Mesenchymal stem cell (in vitro differentiated cells and primary cell): ENCODE data around the gene ARHGAP18.

ENCODE experiments used
- DNase-seq: peaks from one replicate; pipeline ENCODE4 v3.0.0-alpha.2; 2013
- H2AFZ ChIP-seq: one replicate; pipeline ENCODE4 v1.6.1; 2013; ENCODE audit warnings: low read depth, mild to moderate bottlenecking, control low read depth, inconsistent platforms, low read length, moderate library complexity
- H2AK5ac ChIP-seq: 2 replicates; pipeline ENCODE4 v1.6.1; 2013; ENCODE audit warnings: low read length, moderate library complexity, mild to moderate bottlenecking, inconsistent platforms; ENCODE audit not compliant: severe bottlenecking
- H2BK120ac ChIP-seq: one replicate; pipeline ENCODE4 v1.6.1; 2013; ENCODE audit warnings: low read depth, mild to moderate bottlenecking, inconsistent platforms, low read length, moderate library complexity
- H2BK12ac ChIP-seq, 2 experiments: one replicate each; pipeline ENCODE4 v1.6.1; 2013; ENCODE audit warnings: inconsistent platforms in 2 of 2, low read length in 2 of 2, mild to moderate bottlenecking in 2 of 2, moderate library complexity in 2 of 2, control low read depth in 1 of 2
- H2BK15ac ChIP-seq: one replicate; pipeline ENCODE4 v1.6.1; 2013; ENCODE audit warnings: mild to moderate bottlenecking, low read depth, inconsistent platforms; ENCODE audit not compliant: poor library complexity, severe bottlenecking
- H2BK5ac ChIP-seq: 2 replicates; pipeline ENCODE4 v1.6.1; 2013; ENCODE audit warnings: low read depth, mild to moderate bottlenecking, low read length, control low read depth, inconsistent platforms; ENCODE audit not compliant: poor library complexity, severe bottlenecking
- H3K14ac ChIP-seq, 2 experiments: one replicate each; pipeline ENCODE4 v1.6.1; 2013; ENCODE audit warnings: inconsistent platforms in 2 of 2, low read length in 2 of 2, control low read depth in 1 of 2, mild to moderate bottlenecking in 1 of 2, moderate library complexity in 1 of 2
- H3K18ac ChIP-seq, 2 experiments: one replicate each; pipeline ENCODE4 v1.6.1; 2013; ENCODE audit warnings: inconsistent platforms in 2 of 2, low read length in 2 of 2, control low read depth in 1 of 2, low read depth in 1 of 2, mild to moderate bottlenecking in 1 of 2
- H3K23ac ChIP-seq, 2 experiments: one replicate each; pipeline ENCODE4 v1.6.1; 2013; ENCODE audit warnings: inconsistent platforms in 2 of 2, low read length in 2 of 2, mild to moderate bottlenecking in 2 of 2, moderate library complexity in 2 of 2, control low read depth in 1 of 2
- H3K27ac ChIP-seq: 2 replicates; pipeline ENCODE4 v1.5.1; 2013; ENCODE audit warnings: mild to moderate bottlenecking, moderate library complexity, low read length, control low read depth, inconsistent platforms; ENCODE audit not compliant: poor library complexity, severe bottlenecking
- H3K27me3 ChIP-seq, 2 experiments: 2 replicates each; pipeline versions ENCODE4 v1.6.1 to v1.7.0; 2013; ENCODE audit warnings: low read length in 2 of 2, mild to moderate bottlenecking in 2 of 2, moderate library complexity in 2 of 2, control low read depth in 1 of 2, inconsistent platforms in 1 of 2; ENCODE audit not compliant: control insufficient read depth in 1 of 2, insufficient read depth in 1 of 2
- H3K36me3 ChIP-seq, 2 experiments: 2 replicates each; pipeline versions ENCODE4 v1.6.1 to v1.7.0; 2013; ENCODE audit warnings: low read length in 2 of 2, control low read depth in 1 of 2, inconsistent platforms in 1 of 2, low read depth in 1 of 2, mild to moderate bottlenecking in 1 of 2; ENCODE audit not compliant: insufficient read depth in 2 of 2, control insufficient read depth in 1 of 2
- H3K4ac ChIP-seq, 2 experiments: one replicate each; pipeline ENCODE4 v1.6.1; 2013; ENCODE audit warnings: inconsistent platforms in 2 of 2, low read length in 2 of 2, mild to moderate bottlenecking in 2 of 2, moderate library complexity in 2 of 2, control low read depth in 1 of 2, low read depth in 1 of 2
- H3K4me1 ChIP-seq: 2 replicates; pipeline ENCODE4 v1.6.1; 2013; ENCODE audit warnings: low read depth, low read length, control low read depth; ENCODE audit not compliant: control insufficient read depth, insufficient read depth
- H3K4me2 ChIP-seq: 2 replicates; pipeline ENCODE4 v1.6.1; 2013; ENCODE audit warnings: low read length, mild to moderate bottlenecking, inconsistent platforms; ENCODE audit not compliant: poor library complexity, severe bottlenecking
- H3K4me3 ChIP-seq, 2 experiments: 2 replicates each; pipeline versions ENCODE4 v1.5.1 to v1.7.0; 2013; ENCODE audit warnings: low read length in 2 of 2, mild to moderate bottlenecking in 2 of 2, control low read depth in 1 of 2, low read depth in 1 of 2; ENCODE audit not compliant: insufficient read depth in 1 of 2
- H3K79me1 ChIP-seq: replicated peaks from 2 replicates; pipeline ENCODE4 v1.6.1; 2013; ENCODE audit warnings: mild to moderate bottlenecking, control low read depth, low read length, inconsistent platforms; ENCODE audit not compliant: poor library complexity, severe bottlenecking
- H3K9ac ChIP-seq: 2 replicates; pipeline ENCODE4 v1.7.0; 2013; ENCODE audit warnings: mild to moderate bottlenecking, low read length, moderate library complexity
- H3K9me3 ChIP-seq: 2 replicates; pipeline ENCODE4 v1.7.0; 2013; ENCODE audit warnings: mild to moderate bottlenecking, low read length; ENCODE audit not compliant: control insufficient read depth
- H4K8ac ChIP-seq: one replicate; pipeline ENCODE4 v1.6.1; 2013; ENCODE audit warnings: inconsistent platforms, mild to moderate bottlenecking, low read length, moderate library complexity
- H4K91ac ChIP-seq: one replicate; pipeline ENCODE4 v1.6.1; 2013; ENCODE audit warnings: mild to moderate bottlenecking, low read length, inconsistent platforms
- WGBS: methylation state at CpG from one replicate; pipeline ENCODE4 v1.1.7; 2013; ENCODE audit warnings: mixed read lengths; 5-methylcytosine and 5-hydroxymethylcytosine counted together

The ARHGAP18 gene

GRCh38 chr6:129740013-129740412 lies 30.0 kb upstream of the ARHGAP18 start:
- H2BK15ac ChIP-seq = no peak overlapping the region

GRCh38 chr6:129736105-129736504 lies 26.1 kb upstream of the ARHGAP18 start:
- Histone ChIP-seq H3K4me3 (no peak overlapping the region), H3K4ac (no peak overlapping the region), H3K27ac (no peak overlapping the region), H4K8ac (no peak overlapping the region), H3K27me3 (no peaks in the 10 kb centered on the region), H3K18ac (no peak overlapping the region), H2AFZ (no peak overlapping the region), H3K36me3 (no peaks in the 10 kb centered on the region), H3K14ac (no peak overlapping the region), H3K9ac (no peak overlapping the region), H2BK12ac (no peak overlapping the region), H3K9me3 (no peaks in the 10 kb centered on the region), H2BK5ac (no peak overlapping the region), H3K23ac (no peak overlapping the region), H4K91ac (no peak overlapping the region), H3K4me1 (peaks cover 2% of the 10 kb centered on the region), H2BK120ac (no peak overlapping the region), H3K4me2 (no peak overlapping the region), H2AK5ac (no peak overlapping the region), H3K79me1 (no peaks in the 10 kb centered on the region), H2BK15ac (no peak overlapping the region)
- WGBS = 100% methylated on average over 1 of the region's 2 CpGs
- no peak for DNase-seq

More at GRCh38 chr6:129740013-129740412, 30.0 kb upstream of the ARHGAP18 start:
- H2BK12ac ChIP-seq = no peak overlapping the region
- no peaks in the 10 kb centered on the region for H3K27me3 ChIP-seq
- no peak overlapping the region for H3K27ac ChIP-seq
- H3K4me3 ChIP-seq = no peak overlapping the region
- no peaks in the 10 kb centered on the region for H3K9me3 ChIP-seq
- H2AK5ac ChIP-seq = no peak overlapping the region
- WGBS = 71% methylated on average over 1 of the region's 1 CpG
- H3K4ac ChIP-seq = no peak overlapping the region
- no peak overlapping the region for H3K14ac ChIP-seq
- H3K23ac ChIP-seq = no peak overlapping the region
- no peak overlapping the region for H4K8ac ChIP-seq
- H2BK5ac ChIP-seq = no peak overlapping the region
- H3K79me1 ChIP-seq = no peaks in the 10 kb centered on the region
- no peak overlapping the region for H4K91ac ChIP-seq
- H3K36me3 ChIP-seq = no peaks in the 10 kb centered on the region
- H3K4me2 ChIP-seq = no peak overlapping the region
- no peak overlapping the region for H2AFZ ChIP-seq
- H3K9ac ChIP-seq = no peak overlapping the region
- no peak overlapping the region for H2BK120ac ChIP-seq
- H3K4me1 ChIP-seq = no peaks in the 10 kb centered on the region
- H3K18ac ChIP-seq = no peak overlapping the region
- no peak for DNase-seq

DNA sequence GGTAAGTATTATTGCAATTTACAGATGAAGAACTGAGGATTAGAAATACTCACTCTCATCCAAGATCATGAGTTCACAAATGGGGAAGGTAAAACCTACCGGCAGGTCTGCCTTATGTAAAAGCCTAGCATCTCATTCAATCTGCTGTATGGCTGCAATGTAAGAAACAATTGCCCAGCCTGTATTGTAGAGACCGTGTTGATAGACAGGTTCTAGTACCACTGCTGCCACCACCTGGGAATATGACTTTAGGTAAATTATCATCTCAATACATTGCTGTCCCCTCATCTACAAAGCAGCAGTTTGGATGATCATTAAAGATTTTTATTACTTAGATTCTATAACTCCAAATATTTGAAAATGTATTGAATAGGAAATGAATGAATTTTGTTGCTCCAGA lies 23.3 kb upstream of the ARHGAP18 start:
- no peak overlapping the region for H3K9ac ChIP-seq
- H4K91ac ChIP-seq = no peak overlapping the region
- H3K79me1 ChIP-seq = peaks cover under 1% of the 10 kb centered on the region
- H2BK5ac ChIP-seq = no peak overlapping the region
- H3K9me3 ChIP-seq = no peaks in the 10 kb centered on the region
- no peak overlapping the region for H3K27ac ChIP-seq
- H3K4me2 ChIP-seq = no peak overlapping the region
- H3K18ac ChIP-seq = no peak overlapping the region
- no peak for DNase-seq
- H3K14ac ChIP-seq = no peak overlapping the region
- no peaks in the 10 kb centered on the region for H3K36me3 ChIP-seq
- 93% methylated on average over 2 of the region's 2 CpGs for WGBS
- no peak overlapping the region for H4K8ac ChIP-seq
- no peak overlapping the region for H2BK15ac ChIP-seq
- H3K4ac ChIP-seq = no peak overlapping the region
- H3K27me3 ChIP-seq = no peaks in the 10 kb centered on the region
- no peak overlapping the region for H3K4me3 ChIP-seq
- no peak overlapping the region for H2BK12ac ChIP-seq
- H3K23ac ChIP-seq = peak overlapping the region in 1 of 2 experiments; percentile 83
- no peak overlapping the region for H2BK120ac ChIP-seq
- no peak overlapping the region for H2AFZ ChIP-seq
- H2AK5ac ChIP-seq = no peak overlapping the region
- peaks cover 2% of the 10 kb centered on the region for H3K4me1 ChIP-seq

DNA sequence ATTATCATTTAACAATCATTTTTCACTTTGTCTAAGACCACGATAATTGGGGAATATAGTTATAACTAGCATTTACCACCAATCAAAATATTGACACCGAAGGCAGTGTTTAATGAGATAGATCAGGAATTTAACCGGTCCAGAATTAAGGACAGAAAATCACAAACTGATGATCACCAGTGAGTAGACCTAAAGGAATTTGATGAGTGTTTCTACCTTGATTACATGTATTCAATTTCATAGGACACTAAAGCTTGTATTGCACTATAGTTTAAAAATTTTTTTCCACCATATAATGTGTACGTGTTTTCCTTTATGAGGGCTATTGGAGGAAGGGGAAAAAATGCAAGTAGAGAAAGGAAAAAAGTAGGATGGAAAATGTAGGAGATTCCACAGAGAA lies 22.6 kb upstream of the ARHGAP18 start:
- Histone ChIP-seq H3K18ac (no peak overlapping the region), H2AK5ac (no peak overlapping the region), H2AFZ (no peak overlapping the region), H3K36me3 (no peaks in the 10 kb centered on the region), H3K4me1 (peaks cover 2% of the 10 kb centered on the region), H4K8ac (no peak overlapping the region), H3K79me1 (peaks cover 2% of the 10 kb centered on the region), H3K27ac (no peak overlapping the region), H3K23ac (no peak overlapping the region), H3K9me3 (no peaks in the 10 kb centered on the region), H3K4ac (no peak overlapping the region), H4K91ac (no peak overlapping the region), H2BK12ac (no peak overlapping the region), H2BK15ac (no peak overlapping the region), H3K4me3 (no peak overlapping the region), H3K27me3 (no peaks in the 10 kb centered on the region), H2BK120ac (no peak overlapping the region), H3K9ac (no peak overlapping the region), H3K4me2 (no peak overlapping the region), H2BK5ac (no peak overlapping the region), H3K14ac (no peak overlapping the region)
- 100% methylated on average over 2 of the region's 4 CpGs for WGBS
- DNase-seq = no peak
